ENCODE results near the gene PCK1.

DNA sequence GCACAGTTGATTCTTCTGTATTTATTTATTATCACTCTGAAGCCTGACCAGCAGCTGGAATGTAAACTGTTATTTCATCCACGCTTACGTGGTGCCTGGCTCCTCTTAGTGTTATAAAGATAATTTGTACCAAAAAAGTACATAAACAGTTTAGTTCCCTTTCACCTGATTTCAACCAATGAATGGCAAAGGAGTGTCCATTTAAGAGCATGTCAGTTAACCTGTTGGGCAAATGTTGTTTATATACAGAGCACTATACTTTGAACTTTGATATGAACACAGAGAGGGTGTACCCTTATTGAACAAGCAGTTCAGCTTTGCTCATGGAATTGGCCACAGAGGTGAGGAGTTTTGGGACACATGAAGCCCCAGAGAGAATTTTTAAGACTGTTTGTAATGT lies 28.8 kb upstream of the PCK1 start:
- TF ChIP-seq, protein P1, sequence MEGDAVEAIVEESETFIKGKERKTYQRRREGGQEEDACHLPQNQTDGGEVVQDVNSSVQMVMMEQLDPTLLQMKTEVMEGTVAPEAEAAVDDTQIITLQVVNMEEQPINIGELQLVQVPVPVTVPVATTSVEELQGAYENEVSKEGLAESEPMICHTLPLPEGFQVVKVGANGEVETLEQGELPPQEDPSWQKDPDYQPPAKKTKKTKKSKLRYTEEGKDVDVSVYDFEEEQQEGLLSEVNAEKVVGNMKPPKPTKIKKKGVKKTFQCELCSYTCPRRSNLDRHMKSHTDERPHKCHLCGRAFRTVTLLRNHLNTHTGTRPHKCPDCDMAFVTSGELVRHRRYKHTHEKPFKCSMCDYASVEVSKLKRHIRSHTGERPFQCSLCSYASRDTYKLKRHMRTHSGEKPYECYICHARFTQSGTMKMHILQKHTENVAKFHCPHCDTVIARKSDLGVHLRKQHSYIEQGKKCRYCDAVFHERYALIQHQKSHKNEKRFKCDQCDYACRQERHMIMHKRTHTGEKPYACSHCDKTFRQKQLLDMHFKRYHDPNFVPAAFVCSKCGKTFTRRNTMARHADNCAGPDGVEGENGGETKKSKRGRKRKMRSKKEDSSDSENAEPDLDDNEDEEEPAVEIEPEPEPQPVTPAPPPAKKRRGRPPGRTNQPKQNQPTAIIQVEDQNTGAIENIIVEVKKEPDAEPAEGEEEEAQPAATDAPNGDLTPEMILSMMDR (IDR thresholded peaks at IDR 0.05): no peak
- TF ChIP-seq EP300 (IDR thresholded peaks at IDR 0.05) (no peak), POLR2A (IDR thresholded peaks at IDR 0.05) (no peak)

Data from tibial nerve (tissue), 4 donors.